GM21381 (cell line): ENCODE data around the gene IPO9.
"Not testable (repeated sequence)": the region's sequence is repeated elsewhere in the genome, so short reads cannot be mapped to it uniquely, and the experiment has no call there.

Source experiments
- ATAC-seq: cut with Tn5 transposase; IDR thresholded peaks from one replicate; pipeline ENCODE4 v1.9.1; 2021; ENCODE audit warnings: mild to moderate bottlenecking, moderate library complexity; ENCODE audit not compliant: unreplicated experiment

The IPO9 gene

DNA sequence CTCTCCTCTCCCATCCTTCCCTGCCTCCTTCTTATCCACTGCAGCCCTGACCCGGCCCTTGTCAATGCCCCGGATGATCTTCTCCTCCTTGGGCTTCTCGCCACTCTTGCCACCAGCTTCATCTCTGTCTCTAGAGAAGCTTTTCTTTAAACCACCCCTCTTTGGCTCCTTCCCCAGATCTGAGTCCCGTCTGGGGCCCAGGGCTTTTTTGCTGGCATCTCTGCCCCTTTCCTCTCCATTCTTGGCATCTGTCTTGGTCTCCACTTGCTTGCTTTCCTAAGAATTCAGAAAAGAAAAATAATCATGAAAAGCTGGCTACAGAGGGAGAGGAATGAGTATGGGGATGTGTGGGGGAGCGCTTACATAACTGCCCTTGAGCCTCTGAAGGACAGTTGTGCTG is 71.5 kb downstream of the IPO9 start:
- no peak for ATAC-seq

DNA sequence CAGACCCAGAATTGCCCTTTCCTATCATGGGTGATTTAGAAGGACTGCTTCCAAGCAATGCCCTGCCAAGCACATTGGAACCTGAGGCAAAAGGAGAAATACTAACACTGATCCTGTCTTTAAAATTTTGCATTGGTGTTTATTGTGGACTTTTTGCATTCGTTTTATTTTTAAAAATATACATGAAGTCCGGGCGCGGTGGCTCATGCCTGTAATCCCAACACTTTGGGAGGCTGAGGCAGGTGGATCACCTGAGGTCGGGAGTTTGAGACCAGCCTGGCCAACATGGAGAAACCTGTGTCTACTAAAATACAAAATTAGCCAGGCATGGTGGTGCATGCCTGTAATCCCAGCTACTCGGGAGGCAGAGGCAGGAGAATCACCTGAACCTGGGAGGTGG is 72.1 kb downstream of the IPO9 start:
- not testable (repeated sequence) for ATAC-seq

DNA sequence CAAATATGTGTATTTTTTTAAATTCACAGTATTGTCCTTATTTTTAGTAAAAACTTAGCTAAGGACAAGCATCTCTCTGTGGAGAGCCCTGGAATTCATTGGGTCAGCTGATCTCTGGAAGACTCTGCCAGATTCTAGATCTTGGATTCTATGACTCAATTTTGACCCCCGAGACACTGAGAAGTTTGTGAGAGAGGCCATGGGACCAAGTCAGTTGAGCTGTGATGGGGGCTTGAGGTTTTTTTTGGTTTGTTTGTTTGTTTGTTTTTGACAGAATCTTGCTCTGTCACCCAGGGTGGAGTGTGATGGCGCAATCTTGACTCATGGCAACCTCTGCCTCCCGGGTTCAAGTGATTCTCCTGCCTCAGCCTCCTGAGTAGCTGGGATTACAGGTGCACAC is 73.2 kb downstream of the IPO9 start:
- no peak for ATAC-seq

DNA sequence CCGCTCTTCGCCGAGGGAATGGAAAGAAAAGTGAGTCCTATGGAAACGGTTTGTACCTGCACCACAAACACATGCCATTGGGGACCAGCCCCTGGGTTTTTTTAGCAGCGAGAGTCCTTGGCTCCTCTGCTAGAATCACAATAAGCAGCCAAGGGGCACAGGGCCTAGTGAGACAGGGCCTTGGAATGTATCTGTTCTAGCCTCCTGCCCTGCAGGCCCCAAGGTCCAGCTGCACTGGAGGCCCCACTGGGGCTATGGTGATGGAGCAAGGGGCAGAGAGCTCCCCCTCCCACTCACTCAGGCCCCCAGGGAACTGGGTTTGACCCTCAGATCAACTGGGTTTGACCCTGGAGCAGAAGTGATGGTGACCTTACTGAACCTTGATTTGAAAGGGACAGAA is 74.2 kb downstream of the IPO9 start:
- ATAC-seq = no peak

GRCh38 chr1:201904579-201904978 is 75.6 kb downstream of the IPO9 start:
- ATAC-seq = no peak

GRCh38 chr1:201905234-201905890 is 76.4 kb downstream of the IPO9 start:
- ATAC-seq = no peak

- no peak for ATAC-seq
Measured at GRCh38 chr1:201906336-201906735, 77.4 kb downstream of the IPO9 start.

DNA sequence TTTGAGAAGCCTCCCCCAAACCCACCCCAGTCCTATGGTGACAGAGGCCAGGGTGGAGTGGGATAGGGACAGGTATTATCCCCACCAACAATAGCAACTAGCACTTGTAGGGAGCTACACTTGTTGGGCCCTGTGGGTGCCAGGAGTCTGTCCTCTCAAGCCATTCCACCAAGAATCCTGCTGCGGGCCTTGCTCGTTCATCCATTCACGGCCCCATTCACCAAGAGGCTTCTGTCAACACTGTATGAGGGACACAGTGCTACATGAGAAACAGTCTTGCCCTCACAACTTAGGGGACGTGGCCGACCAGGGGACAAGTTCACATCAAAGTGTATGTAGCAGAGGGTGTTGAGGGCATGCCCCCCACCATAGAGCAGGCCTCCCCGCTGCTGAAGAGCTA is 78.7 kb downstream of the IPO9 start:
- ATAC-seq = no peak

- ATAC-seq = no peak
Measured at GRCh38 chr1:201911826-201912571, 83.0 kb downstream of the IPO9 start.

GRCh38 chr1:201912832-201913231 is 83.9 kb downstream of the IPO9 start:
- no peak for ATAC-seq

DNA sequence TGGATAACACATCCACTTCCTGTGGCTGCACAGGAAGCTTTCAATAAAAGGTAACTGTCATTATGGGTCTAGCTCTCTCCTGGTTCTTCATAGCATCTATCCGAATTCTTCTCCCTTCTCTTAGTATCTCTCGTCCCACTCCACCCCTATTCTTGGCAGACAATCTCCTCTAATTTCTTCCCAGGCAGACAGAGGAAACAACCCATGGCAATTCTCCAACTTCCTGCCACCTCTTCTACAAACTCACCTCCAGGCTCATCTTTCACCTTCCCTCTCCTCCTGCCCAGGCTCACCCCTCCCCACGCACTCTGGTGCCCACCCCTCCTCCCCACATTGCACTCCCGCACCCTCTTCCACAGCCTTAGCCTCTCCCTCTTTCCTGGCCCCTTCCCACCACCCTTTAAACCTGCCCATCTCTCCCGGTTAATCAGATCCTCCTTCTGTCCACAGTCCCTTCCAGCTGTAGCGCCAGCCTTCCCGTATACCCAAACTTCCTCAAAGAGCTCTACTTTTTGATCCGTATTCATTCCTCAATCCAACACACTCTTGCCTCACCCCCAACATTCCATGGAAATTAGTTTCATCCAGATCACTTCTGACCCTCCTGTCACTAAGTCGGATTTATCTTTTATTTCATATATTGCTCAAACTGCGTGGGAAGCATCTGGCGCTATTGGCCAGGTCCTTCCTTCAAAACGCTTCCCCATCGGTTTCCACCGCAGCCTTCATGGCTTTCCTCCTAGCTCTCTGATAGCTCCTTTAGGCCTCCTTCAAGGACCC is 85.7 kb downstream of the IPO9 start:
- no peak for ATAC-seq

DNA sequence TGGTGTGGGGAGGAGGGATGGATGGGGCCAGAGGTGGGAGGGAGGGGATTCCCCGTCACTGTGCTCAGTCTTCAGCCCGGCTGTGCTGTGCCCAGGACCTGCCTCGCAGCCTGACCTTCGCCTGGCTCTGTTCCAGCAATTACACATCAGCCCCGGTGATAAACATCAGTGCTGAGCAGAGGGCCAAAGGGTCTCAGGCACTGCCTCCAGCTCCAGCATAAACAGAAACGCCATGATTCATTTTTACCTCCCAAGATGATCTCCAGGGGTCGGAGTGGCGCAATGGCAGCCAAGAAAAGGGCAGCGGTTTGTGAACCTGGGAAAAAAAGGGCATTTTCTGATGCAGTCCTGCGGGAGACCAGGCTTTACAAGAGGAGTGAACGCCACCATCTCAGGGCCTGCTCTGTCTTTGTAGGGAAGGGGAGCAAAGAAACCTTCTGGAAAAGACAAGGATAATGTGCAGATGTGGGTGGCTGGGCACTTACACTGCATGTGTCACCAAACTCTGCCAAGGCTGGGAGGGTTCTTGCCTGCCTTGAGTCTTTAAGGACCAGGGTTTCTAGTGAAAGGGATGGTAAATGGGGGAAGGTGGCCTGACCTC is 87.8 kb downstream of the IPO9 start:
- ATAC-seq = no peak

DNA sequence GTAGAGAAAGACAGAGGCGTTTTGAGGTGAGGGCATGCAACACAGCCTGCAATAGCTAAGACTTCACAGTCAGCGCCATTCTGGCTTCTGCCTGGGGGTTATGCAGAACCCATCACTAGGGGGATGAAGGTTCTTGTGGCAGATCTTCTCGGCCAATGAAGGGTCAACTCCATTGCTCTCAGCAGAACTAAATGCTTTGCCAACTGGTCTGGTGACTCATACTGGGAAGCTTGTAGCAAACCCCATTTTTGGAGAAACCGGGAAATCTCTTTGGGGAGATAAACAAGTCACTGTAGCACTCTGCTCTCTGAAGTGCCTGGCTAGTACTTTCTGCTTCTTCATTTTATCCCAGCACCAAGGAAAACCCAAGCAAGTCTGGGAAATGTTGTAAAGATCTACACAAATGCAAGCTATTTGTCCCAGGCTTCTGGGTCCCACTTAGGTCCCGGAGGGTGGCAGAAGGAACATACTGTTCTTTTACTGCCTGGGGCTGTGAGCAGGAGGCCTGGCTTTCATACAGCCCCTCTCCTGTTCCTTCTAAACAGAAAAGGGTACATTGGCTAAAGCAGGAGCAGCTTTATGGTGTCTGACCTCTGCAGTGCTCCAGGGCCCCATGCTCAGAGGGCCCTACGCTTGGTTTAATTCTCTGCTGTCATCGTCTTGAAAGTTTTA is 88.5 kb downstream of the IPO9 start:
- no peak for ATAC-seq

DNA sequence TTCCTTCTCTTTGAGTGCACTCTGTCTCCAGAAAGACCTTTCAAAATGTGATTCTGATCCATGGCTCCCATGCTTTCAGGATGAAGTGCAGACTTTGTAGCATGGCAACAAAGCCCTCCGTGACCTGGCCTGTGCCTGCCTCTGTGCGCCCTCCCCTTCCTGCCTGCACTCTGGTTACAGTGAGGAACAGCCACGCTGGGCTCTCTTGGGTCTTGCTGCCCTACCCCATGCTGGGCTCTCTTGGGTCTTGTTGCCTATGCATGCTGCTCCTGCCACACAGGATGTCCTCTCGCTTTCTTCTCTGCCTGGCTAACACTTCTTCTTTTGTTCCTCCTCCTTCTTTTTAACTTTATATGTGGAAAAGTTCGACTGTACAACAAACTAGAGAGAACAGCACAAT is 89.4 kb downstream of the IPO9 start:
- no peak for ATAC-seq

DNA sequence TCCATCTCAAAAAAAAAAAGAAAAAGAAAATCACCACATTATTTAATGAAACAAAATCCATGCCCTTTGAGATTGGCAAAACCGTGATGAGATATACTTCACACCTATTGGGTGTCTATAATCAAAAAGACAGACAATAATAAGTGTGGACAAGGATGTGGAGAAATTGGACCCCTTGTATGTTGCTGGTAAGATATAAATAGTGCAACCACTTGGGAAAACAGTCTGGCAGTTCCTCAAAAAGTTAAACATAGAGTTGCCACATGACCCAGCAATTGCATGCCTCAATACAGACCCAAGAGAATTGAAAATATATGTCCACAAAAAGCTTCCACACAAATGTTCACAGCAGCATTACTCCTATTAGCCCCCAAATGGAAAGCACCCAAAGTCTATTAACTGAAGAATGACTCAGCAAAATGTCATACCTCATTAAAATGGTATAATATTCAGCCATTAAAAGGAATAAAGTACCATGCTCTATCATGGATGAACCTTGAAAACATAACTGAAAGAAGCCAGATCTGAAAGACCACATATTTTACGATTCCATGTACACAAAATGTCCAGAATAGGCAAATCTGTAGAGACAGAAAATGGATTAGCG is 93.1 kb downstream of the IPO9 start:
- no peak for ATAC-seq

GRCh38 chr1:201925301-201925567 is 96.3 kb downstream of the IPO9 start:
- ATAC-seq = no peak

GRCh38 chr1:201925981-201926645 is 97.2 kb downstream of the IPO9 start:
- ATAC-seq = no peak

DNA sequence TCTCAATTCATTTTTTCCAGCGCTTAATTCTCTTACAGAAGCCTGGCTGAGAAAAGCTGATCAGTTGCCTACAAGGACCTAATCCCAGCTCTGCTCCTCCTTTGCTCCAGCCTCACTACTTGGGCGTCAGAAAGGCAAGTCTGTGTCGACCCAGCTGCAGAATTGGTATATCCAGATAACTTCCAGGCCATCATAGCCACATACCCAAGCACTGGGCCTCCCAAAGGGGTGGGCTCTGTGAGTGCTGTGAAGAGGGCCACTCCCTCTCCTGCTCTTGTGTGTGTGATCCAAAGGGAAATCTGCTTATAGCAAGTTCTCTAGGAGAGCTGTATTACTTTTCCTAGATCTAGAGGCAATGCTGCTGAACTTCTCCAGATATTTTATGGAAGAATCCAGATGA is 99.3 kb downstream of the IPO9 start:
- ATAC-seq = no peak

DNA sequence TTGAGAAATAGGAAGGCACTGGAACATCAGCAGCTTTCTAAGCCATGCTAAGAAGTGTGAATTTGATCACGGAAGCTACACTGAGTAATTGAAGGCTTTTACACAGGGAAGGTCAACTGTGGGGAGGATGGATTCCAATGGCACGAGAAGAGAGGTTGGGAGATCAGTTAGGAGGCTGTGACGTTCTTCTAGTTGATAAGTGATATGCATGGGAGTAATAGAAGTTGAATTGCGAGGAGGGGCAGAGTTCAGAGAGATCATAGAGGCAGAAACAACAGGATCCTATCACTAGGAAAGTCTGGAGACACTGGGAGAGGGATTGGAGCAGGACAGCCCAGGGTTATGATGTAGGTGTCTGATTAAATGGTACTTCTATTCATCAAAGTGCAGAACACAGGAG is 101.2 kb downstream of the IPO9 start:
- ATAC-seq = no peak

DNA sequence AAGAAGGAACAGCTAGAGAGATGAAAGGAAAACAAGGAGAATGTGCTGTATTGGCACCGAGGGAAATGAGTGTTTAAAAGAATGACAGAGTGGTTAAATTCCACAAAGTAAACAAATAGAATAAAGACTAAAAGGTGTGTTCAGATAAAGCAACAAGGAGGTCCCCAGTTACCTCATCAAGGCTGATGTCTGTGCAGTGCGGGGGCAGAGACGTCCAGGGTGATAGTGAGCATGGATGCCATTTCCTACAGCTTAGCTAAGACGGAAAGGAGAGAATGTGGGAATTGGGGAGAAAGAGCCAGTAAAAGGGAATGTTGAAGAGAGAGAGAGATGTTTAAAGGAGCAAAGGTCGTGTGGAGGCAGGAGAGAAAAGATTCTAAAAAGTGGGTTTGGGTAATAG is 101.8 kb downstream of the IPO9 start:
- ATAC-seq = no peak
